NCI-H226 (cell line): ENCODE data around the gene PPOX.

ENCODE experiments used
- DNase-seq: peaks from one replicate; pipeline ENCODE4 v3.0.0-alpha.2; 2015

PPOX gene

GRCh38 chr1:161153682-161154337 lies 12.4 kb upstream of the PPOX start, which contains the start of gene UFC1:
UFC1 (plus strand) TSS chr1:161153978; CDS start chr1:161153998, 20 bp downstream.
- peak; percentile 88 for DNase-seq

GRCh38 chr1:161157867-161158266 lies 8.4 kb upstream of the PPOX start:
- DNase-seq, result no peak

GRCh38 chr1:161158316-161159010 lies 7.8 kb upstream of the PPOX start:
- no peak for DNase-seq

- peak; percentile 75 for DNase-seq
These were observed 6.9 kb upstream of the PPOX start, which contains the start of gene USP21 for GRCh38 chr1:161159087-161159912. USP21 (plus strand) TSS chr1:161159500; CDS start chr1:161160641, 1,141 bp downstream.

GRCh38 chr1:161159913-161160243 lies 6.3 kb upstream of the PPOX start:
- no peak for DNase-seq

- DNase-seq, result no peak
These were observed 5.5 kb upstream of the PPOX start for GRCh38 chr1:161160671-161161145.

- DNase-seq, result no peak
These were observed 4.6 kb upstream of the PPOX start for GRCh38 chr1:161161652-161162051.

- DNase-seq, result no peak
These were observed 4.2 kb upstream of the PPOX start for GRCh38 chr1:161162052-161162451.

- no peak for DNase-seq
These were observed 3.4 kb upstream of the PPOX start for GRCh38 chr1:161162806-161163205.

- no peak for DNase-seq
These were observed 2.4 kb upstream of the PPOX start for GRCh38 chr1:161163793-161164192.

GRCh38 chr1:161164901-161165610 lies 1.2 kb upstream of the PPOX start:
- no peak for DNase-seq

- DNase-seq, result no peak
These were observed 683 bp downstream of the PPOX start for GRCh38 chr1:161166669-161167548.

- DNase-seq, result no peak
These were observed 2.7 kb downstream of the PPOX start for GRCh38 chr1:161168906-161169305.

- DNase-seq, result no peak
These were observed 5.0 kb downstream of the PPOX start for GRCh38 chr1:161171191-161171590.

GRCh38 chr1:161171696-161172095 lies 5.5 kb downstream of the PPOX start:
- no peak for DNase-seq

- DNase-seq, result no peak
These were observed 6.1 kb downstream of the PPOX start for GRCh38 chr1:161172349-161172748.

- no peak for DNase-seq
These were observed 6.7 kb downstream of the PPOX start for GRCh38 chr1:161172776-161173376.

GRCh38 chr1:161173711-161174110 lies 7.5 kb downstream of the PPOX start:
- no peak for DNase-seq

GRCh38 chr1:161174911-161175310 lies 8.7 kb downstream of the PPOX start:
- no peak for DNase-seq

GRCh38 chr1:161175771-161176453 lies 9.7 kb downstream of the PPOX start:
- no peak for DNase-seq
